ENCODE measurements around the gene SWT1.
A peak's percentile ranks its signal among the peaks of the same experiment; 100 is the strongest.

SWT1 gene

GRCh38 chr1:185156854-185157598 is at the start of gene SWT1, which contains the start of gene TRMT1L:
TSS of gene SWT1 (plus strand) at chr1:185157167. CDS start at chr1:185160842, 3,675 bp downstream.
TSS of gene TRMT1L (minus strand) at chr1:185156953. CDS start at chr1:185156712, 241 bp downstream.
- DNase-seq (ENCODE audit: low read depth): peak; percentile 98

GRCh38 chr1:185108321-185108720 is 48.6 kb upstream of the SWT1 start:
- no peak for DNase-seq (ENCODE audit: low read depth)

- DNase-seq (ENCODE audit: low read depth): no peak
Measured at GRCh38 chr1:185110145-185110544, 46.8 kb upstream of the SWT1 start.

- DNase-seq (ENCODE audit: low read depth): no peak
Measured at GRCh38 chr1:185111873-185112272, 45.1 kb upstream of the SWT1 start.

GRCh38 chr1:185112356-185112755 is 44.6 kb upstream of the SWT1 start:
- DNase-seq (ENCODE audit: low read depth): no peak

- no peak for DNase-seq (ENCODE audit: low read depth)
Measured at GRCh38 chr1:185129708-185130107, 27.3 kb upstream of the SWT1 start.

- DNase-seq (ENCODE audit: low read depth): no peak
Measured at GRCh38 chr1:185132534-185132933, 24.4 kb upstream of the SWT1 start.

GRCh38 chr1:185137896-185138545 is 18.9 kb upstream of the SWT1 start:
- DNase-seq (ENCODE audit: low read depth): no peak

GRCh38 chr1:185139246-185139645 is 17.7 kb upstream of the SWT1 start:
- no peak for DNase-seq (ENCODE audit: low read depth)

- DNase-seq (ENCODE audit: low read depth): no peak
Measured at GRCh38 chr1:185144233-185144632, 12.7 kb upstream of the SWT1 start.

- DNase-seq (ENCODE audit: low read depth): no peak
Measured at GRCh38 chr1:185151215-185151614, 5.8 kb upstream of the SWT1 start.

GRCh38 chr1:185152187-185152767 is 4.7 kb upstream of the SWT1 start:
- no peak for DNase-seq (ENCODE audit: low read depth)

GRCh38 chr1:185154912-185155513 is 2.0 kb upstream of the SWT1 start:
- DNase-seq (ENCODE audit: low read depth): no peak

GRCh38 chr1:185155600-185156287 is 1.2 kb upstream of the SWT1 start:
- DNase-seq (ENCODE audit: low read depth): no peak

- DNase-seq (ENCODE audit: low read depth): no peak
Measured at GRCh38 chr1:185156288-185156853, 596 bp upstream of the SWT1 start.

- no peak for DNase-seq (ENCODE audit: low read depth)
Measured at GRCh38 chr1:185157599-185158412, 839 bp downstream of the SWT1 start.

- no peak for DNase-seq (ENCODE audit: low read depth)
Measured at GRCh38 chr1:185158800-185159199, 1.8 kb downstream of the SWT1 start.

- DNase-seq (ENCODE audit: low read depth): no peak
Measured at GRCh38 chr1:185159966-185160365, 3.0 kb downstream of the SWT1 start.

- no peak for DNase-seq (ENCODE audit: low read depth)
Measured at GRCh38 chr1:185162491-185162890, 5.5 kb downstream of the SWT1 start.

- no peak for DNase-seq (ENCODE audit: low read depth)
Measured at GRCh38 chr1:185166106-185166505, 9.1 kb downstream of the SWT1 start.

- no peak for DNase-seq (ENCODE audit: low read depth)
Measured at GRCh38 chr1:185170291-185170848, 13.4 kb downstream of the SWT1 start.

Data from stimulated activated CD8-positive, alpha-beta memory T cell treated with anti-CD3 and anti-CD28 coated beads, Interleukin-7, amount 100 ng/mL, for 24 hours (primary cell).